ENCODE results near the gene KCNT2.
A peak's percentile ranks its signal among the peaks of the same experiment; 100 is the strongest.

KCNT2 gene

DNA sequence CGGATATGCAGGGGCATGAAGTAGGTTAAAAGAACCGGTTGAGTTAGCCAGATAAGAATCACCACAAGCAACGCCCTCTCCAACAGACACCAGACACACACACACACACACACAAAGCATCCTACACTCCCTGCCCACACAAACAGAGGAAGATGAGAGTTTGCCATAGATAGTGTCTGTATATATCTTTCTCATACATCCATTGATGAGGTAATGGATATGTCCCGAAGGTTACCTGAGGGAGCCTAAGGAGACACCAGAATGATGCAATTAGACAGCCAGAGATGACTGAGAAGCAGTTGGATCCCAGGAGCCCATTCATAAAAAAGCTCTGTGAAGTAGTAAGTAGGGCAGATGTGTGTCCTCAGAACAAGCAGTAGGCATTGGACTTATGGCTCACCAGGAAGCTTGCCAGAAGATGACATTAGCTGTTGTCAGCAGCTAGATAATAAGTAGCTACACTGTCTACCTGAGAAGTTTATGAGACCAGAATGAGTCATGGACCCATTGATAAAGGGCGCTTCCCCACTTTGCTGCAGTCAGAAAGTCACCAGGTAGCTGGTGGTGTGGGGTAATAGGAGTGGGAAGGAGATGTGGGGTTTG, 247.0 kb downstream of the KCNT2 start:
- H3K4me3 ChIP-seq (ENCODE audit: low read length): no peak overlapping the region

DNA sequence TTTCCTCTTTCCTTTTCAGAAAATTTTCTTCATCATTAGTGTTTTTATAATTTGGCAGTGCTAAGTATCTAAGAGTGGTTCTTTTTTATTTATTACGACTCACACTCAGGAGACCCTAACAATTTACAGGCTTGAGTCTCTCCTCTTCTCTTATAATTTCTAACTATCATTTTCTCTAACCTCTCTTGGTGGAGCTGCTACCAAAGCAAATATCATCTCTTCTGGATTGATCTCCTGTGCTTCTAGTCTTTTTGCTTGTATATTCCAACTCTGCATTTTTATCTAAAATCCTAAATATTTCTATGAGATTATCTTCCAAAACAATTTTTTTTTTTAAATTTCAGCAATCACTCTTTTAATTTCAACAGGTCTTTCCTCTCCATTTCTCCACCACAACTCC, 250.3 kb downstream of the KCNT2 start:
- no peak overlapping the region for H3K4me3 ChIP-seq (ENCODE audit: low read length)
- DNase-seq (ENCODE audit: low read depth): no peak
- TF ChIP-seq, protein P1, sequence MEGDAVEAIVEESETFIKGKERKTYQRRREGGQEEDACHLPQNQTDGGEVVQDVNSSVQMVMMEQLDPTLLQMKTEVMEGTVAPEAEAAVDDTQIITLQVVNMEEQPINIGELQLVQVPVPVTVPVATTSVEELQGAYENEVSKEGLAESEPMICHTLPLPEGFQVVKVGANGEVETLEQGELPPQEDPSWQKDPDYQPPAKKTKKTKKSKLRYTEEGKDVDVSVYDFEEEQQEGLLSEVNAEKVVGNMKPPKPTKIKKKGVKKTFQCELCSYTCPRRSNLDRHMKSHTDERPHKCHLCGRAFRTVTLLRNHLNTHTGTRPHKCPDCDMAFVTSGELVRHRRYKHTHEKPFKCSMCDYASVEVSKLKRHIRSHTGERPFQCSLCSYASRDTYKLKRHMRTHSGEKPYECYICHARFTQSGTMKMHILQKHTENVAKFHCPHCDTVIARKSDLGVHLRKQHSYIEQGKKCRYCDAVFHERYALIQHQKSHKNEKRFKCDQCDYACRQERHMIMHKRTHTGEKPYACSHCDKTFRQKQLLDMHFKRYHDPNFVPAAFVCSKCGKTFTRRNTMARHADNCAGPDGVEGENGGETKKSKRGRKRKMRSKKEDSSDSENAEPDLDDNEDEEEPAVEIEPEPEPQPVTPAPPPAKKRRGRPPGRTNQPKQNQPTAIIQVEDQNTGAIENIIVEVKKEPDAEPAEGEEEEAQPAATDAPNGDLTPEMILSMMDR (conservative IDR thresholded peaks at IDR 0.05; ENCODE audit: low read depth, low read length): no peak

More for the DNA sequence above, 247.0 kb downstream of the KCNT2 start:
- TF ChIP-seq, protein P1 (conservative IDR thresholded peaks at IDR 0.05; ENCODE audit: low read depth, low read length): no peak
- no peak for DNase-seq (ENCODE audit: low read depth)

DNA sequence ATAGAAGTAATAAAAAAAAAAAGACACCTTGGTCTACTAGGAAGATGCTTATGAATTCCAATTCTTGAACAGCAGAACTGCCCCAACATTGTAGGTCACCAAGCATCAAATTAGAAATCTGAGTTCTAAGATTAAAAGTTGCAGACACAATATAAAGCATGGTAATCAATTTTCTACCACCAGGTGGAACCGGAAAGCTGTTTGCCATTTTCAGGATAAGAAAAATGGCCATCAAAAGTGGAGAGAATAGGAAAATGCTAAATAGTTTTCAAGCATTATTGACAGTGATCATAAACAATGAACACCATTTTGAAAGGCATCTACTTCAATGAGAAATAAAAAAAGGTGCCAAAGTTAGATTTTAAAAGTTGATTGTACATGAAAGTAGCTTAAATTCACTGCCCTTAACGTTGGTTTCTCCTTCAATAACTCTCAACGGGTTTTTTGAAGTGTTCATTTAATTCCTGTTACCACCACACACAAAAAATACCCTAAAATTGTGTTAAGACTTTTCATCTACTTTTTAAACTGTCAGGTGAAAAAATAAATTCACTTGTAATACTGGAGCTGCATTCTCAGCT, 252.9 kb downstream of the KCNT2 start:
- DNase-seq (ENCODE audit: low read depth): no peak
- TF ChIP-seq, protein P1 (conservative IDR thresholded peaks at IDR 0.05; ENCODE audit: low read depth, low read length): peak; percentile 64

DNA sequence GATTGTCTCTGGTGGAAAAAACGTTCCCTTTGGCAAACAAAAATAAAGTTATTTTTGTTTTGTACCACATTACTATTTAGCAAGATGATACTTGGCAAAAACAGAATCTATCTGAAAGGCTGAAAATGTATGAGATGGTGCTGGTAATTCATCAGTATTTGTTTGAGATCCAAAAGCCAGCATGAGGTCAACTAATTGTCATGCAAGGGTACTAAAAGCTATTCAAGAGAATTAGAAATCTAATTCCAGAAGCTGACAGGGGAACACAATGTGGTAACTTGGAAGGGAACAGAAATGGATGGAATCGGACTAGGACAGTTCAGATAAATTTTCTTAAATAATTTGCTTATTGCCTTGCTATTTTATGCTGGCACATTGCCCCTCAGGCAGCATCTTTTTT, 263.8 kb downstream of the KCNT2 start:
- TF ChIP-seq, protein P1 (conservative IDR thresholded peaks at IDR 0.05; ENCODE audit: low read depth, low read length): no peak
- no peak for DNase-seq (ENCODE audit: low read depth)
- H3K4me3 ChIP-seq (ENCODE audit: low read length): no peak overlapping the region

More for the DNA sequence above, 252.9 kb downstream of the KCNT2 start:
- no peak overlapping the region for H3K4me3 ChIP-seq (ENCODE audit: low read length)

DNA sequence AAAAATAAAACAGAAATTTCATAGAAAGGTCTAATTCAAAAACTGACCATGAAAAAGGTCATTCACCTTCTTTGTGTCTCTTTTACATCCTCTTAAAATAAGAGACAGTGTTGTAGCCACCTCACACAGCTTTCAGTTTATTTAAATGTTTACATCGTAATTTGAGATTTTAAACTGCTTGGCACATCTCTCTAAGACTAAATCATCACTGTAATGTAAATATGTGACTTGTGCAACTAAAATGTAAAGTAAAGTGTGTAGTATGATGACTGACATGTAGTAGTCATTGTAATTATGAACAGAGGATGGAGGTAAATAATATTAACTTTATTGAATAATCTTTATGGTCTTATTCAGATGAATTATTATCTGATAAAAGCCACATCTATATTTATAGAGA, 283.9 kb downstream of the KCNT2 start:
- DNase-seq (ENCODE audit: low read depth): no peak
- TF ChIP-seq, protein P1 (conservative IDR thresholded peaks at IDR 0.05; ENCODE audit: low read depth, low read length): no peak
- H3K4me3 ChIP-seq (ENCODE audit: low read length): no peak overlapping the region

DNA sequence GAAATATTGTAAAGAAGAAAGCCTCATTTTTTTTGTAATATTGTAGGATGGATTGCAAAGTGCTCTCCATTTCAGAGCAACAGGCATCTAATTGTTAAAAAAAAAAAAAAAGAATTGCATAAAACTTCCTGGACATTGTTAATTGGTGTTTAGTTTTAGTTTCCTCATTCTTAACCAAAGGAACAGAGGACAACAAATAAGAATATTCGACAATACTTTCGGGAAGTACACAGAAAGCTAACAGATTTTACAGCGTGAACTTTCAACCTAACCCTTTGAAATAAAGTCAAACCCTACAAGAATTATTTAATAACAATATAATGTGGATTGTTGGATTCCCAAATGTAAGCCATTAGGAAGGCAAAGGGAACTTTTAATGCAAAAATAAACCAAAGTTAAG, 284.4 kb downstream of the KCNT2 start:
- TF ChIP-seq, protein P1 (conservative IDR thresholded peaks at IDR 0.05; ENCODE audit: low read depth, low read length): no peak
- H3K4me3 ChIP-seq (ENCODE audit: low read length): no peak overlapping the region
- no peak for DNase-seq (ENCODE audit: low read depth)

DNA sequence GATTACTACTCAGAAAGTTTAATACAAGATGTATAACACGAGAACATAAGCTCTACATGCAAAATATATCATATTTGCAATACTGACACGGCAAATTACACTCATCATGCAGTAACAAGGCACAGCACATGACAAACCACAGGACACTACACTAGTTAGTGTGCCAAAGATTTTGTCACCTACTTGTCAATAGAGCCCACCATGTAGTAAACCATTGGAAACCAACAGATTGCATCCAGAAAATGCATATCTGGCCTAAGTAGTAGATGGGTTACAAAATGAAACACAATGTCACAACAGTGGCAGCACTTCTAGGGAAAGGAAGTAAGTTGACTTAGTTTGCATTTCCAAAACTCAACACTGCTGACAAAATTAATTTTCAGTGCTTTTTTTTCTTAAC, 288.9 kb downstream of the KCNT2 start:
- DNase-seq (ENCODE audit: low read depth): no peak
- H3K4me3 ChIP-seq (ENCODE audit: low read length): no peak overlapping the region
- TF ChIP-seq, protein P1 (conservative IDR thresholded peaks at IDR 0.05; ENCODE audit: low read depth, low read length): no peak

Measured in retinal pigment epithelial cell (primary cell).